ENCODE measurements around the gene KIAA1614. TPM values are rescaled to one million over a fixed set of nuclear protein-coding genes. Genes with fewer than 3 reads are reported as not detected.

Gene KIAA1614
- total RNA-seq, 1 experiment from 2014 or later: 3.3 TPM

GRCh38 chr1:180931529-180931928, 18.8 kb downstream of the KIAA1614 start:
- ChIA-PET POLR2A (interaction anchor here (0.9 kb wide), 1 partner anchor 8 kb away, joined by 5 read pairs; no protein-coding TSS in a partner anchor), CTCF (interaction anchor here (1.3 to 1.7 kb wide), 3 partner anchors 9 to 11 kb away, joined by 4 to 8 read pairs (median 4); no protein-coding TSS in a partner anchor)
- no peak for TF ChIP-seq ZNF512 (CRISPR knock-in tag; IDR thresholded peaks at IDR 0.05; ENCODE audit: borderline replicate concordance)
- no peak for TF ChIP-seq HMGA2 (CRISPR knock-in tag; IDR thresholded peaks at IDR 0.05)
- no peak for TF ChIP-seq FOXP4 (CRISPR knock-in tag; IDR thresholded peaks at IDR 0.05)
- no peak for TF ChIP-seq ATF1 (CRISPR knock-in tag; IDR thresholded peaks at IDR 0.05)
- TF ChIP-seq TEAD1 (CRISPR knock-in tag; IDR thresholded peaks at IDR 0.05): no peak
- no peak for TF ChIP-seq AR (CRISPR knock-in tag; IDR thresholded peaks at IDR 0.05)
- no peak for TF ChIP-seq SOX15 (CRISPR knock-in tag; IDR thresholded peaks at IDR 0.05)
- no peak for TF ChIP-seq NFYB (CRISPR knock-in tag; conservative IDR thresholded peaks at IDR 0.05; ENCODE audit: low read depth)
- TF ChIP-seq MAX (CRISPR knock-in tag; IDR thresholded peaks at IDR 0.05): no peak
- no peak for TF ChIP-seq RELA (CRISPR knock-in tag; IDR thresholded peaks at IDR 0.05; ENCODE audit: borderline replicate concordance)
- Mint-ChIP-seq H3K4me3 (no peak overlapping the region), H3K4me1 (peaks cover 30% of the 10 kb centered on the region), H3K27me3 (ENCODE audit: low read depth) (no peaks in the 10 kb centered on the region), H3K27ac (no peak overlapping the region), H3K36me3 (no peaks in the 10 kb centered on the region), H3K9me3 (no peaks in the 10 kb centered on the region)
- ATAC-seq: no peak
- no peak for DNase-seq (ENCODE audit: low spot score)

- ATAC-seq (no peak), DNase-seq (ENCODE audit: low spot score) (no peak)
- Mint-ChIP-seq H3K4me3 (no peak overlapping the region), H3K4me1 (peaks cover 21% of the 10 kb centered on the region), H3K36me3 (no peaks in the 10 kb centered on the region), H3K27ac (no peak overlapping the region), H3K27me3 (ENCODE audit: low read depth) (no peaks in the 10 kb centered on the region), H3K9me3 (no peaks in the 10 kb centered on the region)
- TF ChIP-seq RORB (CRISPR knock-in tag; IDR thresholded peaks at IDR 0.05): no peak
- TF ChIP-seq NFYB (CRISPR knock-in tag; conservative IDR thresholded peaks at IDR 0.05; ENCODE audit: low read depth): no peak
- no peak for TF ChIP-seq KAT7 (CRISPR knock-in tag; IDR thresholded peaks at IDR 0.05; ENCODE audit: borderline replicate concordance)
- TF ChIP-seq EMX1 (CRISPR knock-in tag; IDR thresholded peaks at IDR 0.05): no peak
- TF ChIP-seq MLX (CRISPR knock-in tag; IDR thresholded peaks at IDR 0.05): no peak
- no peak for TF ChIP-seq OVOL2 (CRISPR knock-in tag; IDR thresholded peaks at IDR 0.05; ENCODE audit: borderline replicate concordance)
- no peak for TF ChIP-seq PRDM15 (CRISPR knock-in tag; IDR thresholded peaks at IDR 0.05)
- no peak for TF ChIP-seq TEAD1 (CRISPR knock-in tag; IDR thresholded peaks at IDR 0.05)
- TF ChIP-seq SOX15 (CRISPR knock-in tag; IDR thresholded peaks at IDR 0.05): no peak
- TF ChIP-seq ZMAT4 (CRISPR knock-in tag; IDR thresholded peaks at IDR 0.05): no peak
- TF ChIP-seq E2F1 (CRISPR knock-in tag; IDR thresholded peaks at IDR 0.05): no peak
- TF ChIP-seq ZNF263 (CRISPR knock-in tag; IDR thresholded peaks at IDR 0.05; ENCODE audit: low read depth): no peak
- no peak for TF ChIP-seq JUN (CRISPR knock-in tag; IDR thresholded peaks at IDR 0.05)
- CTCF ChIA-PET: interaction anchor here (1.3 kb wide), 1 partner anchor 11 kb away, joined by 4 read pairs; no protein-coding TSS in a partner anchor
- POLR2A ChIA-PET: no interaction called here
These were observed 19.7 kb downstream of the KIAA1614 start for GRCh38 chr1:180932378-180932777.
